SH-SY5Y (cell line): ENCODE measurements around the gene APOBEC3H.

Source experiments
- GATA2 ChIP-seq: IDR thresholded peaks from 2 replicates; pipeline ENCODE4 v1.6.1; 2011; ENCODE audit warnings: mild to moderate bottlenecking, low read depth, low read length
- GATA3 ChIP-seq: IDR thresholded peaks from 2 replicates; pipeline ENCODE4 v1.6.1; 2011; ENCODE audit warnings: low read depth, mild to moderate bottlenecking, low read length, moderate library complexity

- no peak for TF ChIP-seq GATA2
- TF ChIP-seq GATA3, result no peak
These were observed 12.4 kb upstream of the APOBEC3H start for GRCh38 chr22:39084666-39085065.
